ENCODE results near the gene RREB1. TPM values are rescaled to one million over a fixed set of nuclear protein-coding genes. Genes with fewer than 3 reads are reported as not detected.

The RREB1 gene
- total and polyA plus RNA-seq, 12 donors = 8.0 to 79.5 (median 48.7) TPM

DNA sequence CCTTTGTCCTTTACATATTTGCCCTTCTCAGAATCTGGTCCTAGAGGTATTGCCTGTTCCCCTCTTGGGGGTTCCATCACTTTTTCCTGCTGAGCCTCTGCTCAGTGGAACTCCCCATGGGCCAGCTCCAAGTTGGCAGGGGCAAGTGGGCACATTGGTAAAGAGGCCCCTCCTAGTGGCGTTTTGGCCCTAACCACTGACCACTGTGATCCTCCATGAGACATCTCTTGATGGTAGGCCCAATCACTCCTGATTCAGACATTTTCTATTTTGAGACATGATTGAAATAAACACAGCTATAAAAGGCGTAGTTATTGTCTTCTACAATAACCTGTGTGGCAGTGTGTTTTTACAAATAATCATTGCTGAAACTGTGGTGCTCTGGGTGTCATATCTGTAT is 83.0 kb downstream of the RREB1 start:
- H3K9me3 ChIP-seq (replicated peaks in 1 of 3) = no peaks in the 10 kb centered on the region

DNA sequence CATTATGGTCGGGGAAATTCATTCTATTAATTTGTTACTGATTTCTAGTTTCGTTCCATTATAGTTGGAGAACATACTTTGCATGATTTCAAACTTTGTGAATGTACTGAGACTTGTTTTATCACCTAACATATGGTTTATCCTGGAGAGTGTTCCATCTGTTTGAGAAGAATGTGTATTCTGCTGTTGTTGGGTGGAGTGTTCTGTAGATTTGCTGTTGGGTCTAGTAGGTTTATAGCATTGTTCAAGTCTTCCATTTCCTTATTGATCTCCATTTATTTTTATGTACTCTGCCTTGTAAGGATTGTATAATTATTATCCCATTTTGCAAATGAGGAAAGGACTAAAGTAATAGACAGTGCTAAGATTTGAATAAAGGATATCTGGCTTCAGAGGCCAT is 85.4 kb downstream of the RREB1 start:
- H3K4me3 ChIP-seq = no peak overlapping the region
- H3K27me3 ChIP-seq = no peaks in the 10 kb centered on the region
- intact Hi-C loops (cut with DNase I) = no loop called here

More for the DNA sequence above, 83.0 kb downstream of the RREB1 start:
- WGBS, 4 donors = 93 to 97% (median 95%) methylated on average over 2 of the region's 2 CpGs
- peaks cover 0 to 53% of the 10 kb centered on the region in 2 donors for H3K36me3 ChIP-seq (replicated peaks in 1 of 2)
- peaks cover 0 to 10% of the 10 kb centered on the region in 2 donors for H3K4me1 ChIP-seq (replicated peaks in 1 of 2)
- DNase-seq = no peak
- H3K27me3 ChIP-seq = no peaks in the 10 kb centered on the region
- H3K27ac ChIP-seq = no peak overlapping the region
- intact Hi-C loops (cut with DNase I) = no loop called here
- no peak overlapping the region for H3K4me3 ChIP-seq
- no peak for TF ChIP-seq POLR2A (IDR thresholded peaks at IDR 0.05)
- TF ChIP-seq, protein P1, sequence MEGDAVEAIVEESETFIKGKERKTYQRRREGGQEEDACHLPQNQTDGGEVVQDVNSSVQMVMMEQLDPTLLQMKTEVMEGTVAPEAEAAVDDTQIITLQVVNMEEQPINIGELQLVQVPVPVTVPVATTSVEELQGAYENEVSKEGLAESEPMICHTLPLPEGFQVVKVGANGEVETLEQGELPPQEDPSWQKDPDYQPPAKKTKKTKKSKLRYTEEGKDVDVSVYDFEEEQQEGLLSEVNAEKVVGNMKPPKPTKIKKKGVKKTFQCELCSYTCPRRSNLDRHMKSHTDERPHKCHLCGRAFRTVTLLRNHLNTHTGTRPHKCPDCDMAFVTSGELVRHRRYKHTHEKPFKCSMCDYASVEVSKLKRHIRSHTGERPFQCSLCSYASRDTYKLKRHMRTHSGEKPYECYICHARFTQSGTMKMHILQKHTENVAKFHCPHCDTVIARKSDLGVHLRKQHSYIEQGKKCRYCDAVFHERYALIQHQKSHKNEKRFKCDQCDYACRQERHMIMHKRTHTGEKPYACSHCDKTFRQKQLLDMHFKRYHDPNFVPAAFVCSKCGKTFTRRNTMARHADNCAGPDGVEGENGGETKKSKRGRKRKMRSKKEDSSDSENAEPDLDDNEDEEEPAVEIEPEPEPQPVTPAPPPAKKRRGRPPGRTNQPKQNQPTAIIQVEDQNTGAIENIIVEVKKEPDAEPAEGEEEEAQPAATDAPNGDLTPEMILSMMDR (IDR thresholded peaks at IDR 0.05) = no peak

DNA sequence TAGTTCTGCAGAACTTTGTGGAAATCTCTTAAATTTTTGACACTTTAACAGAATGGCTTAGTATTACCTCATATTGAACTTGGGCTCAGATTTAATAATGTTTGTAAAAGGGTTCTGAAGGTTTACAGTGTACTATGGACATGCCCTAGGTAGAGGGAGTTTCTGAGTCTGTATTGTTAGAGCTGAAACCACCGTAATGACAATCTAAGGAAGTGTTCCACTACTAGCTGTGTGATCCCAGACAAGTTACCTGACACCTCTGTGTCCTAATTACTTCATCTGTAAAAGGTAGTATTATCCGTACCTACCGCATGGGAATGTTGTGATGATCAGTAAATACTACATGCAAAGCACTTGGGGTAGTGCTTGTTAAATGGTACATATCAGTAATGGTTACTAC is 86.9 kb downstream of the RREB1 start:
- Histone ChIP-seq H3K27ac (no peak overlapping the region), H3K27me3 (no peaks in the 10 kb centered on the region), H3K4me1 (replicated peaks in 1 of 2) (peaks cover 0 to 17% of the 10 kb centered on the region in 2 donors), H3K4me3 (no peak overlapping the region), H3K9me3 (replicated peaks in 1 of 3) (no peaks in the 10 kb centered on the region), H3K36me3 (replicated peaks in 1 of 2) (peaks cover 0 to 45% of the 10 kb centered on the region in 2 donors)
- intact Hi-C loops (cut with DNase I) = no loop called here
- no peak for DNase-seq
- no peak for TF ChIP-seq POLR2A (IDR thresholded peaks at IDR 0.05)
- TF ChIP-seq, protein P1 (IDR thresholded peaks at IDR 0.05) = no peak
- 92 to 97% (median 95%) methylated on average over 3 of the region's 3 CpGs for WGBS, 4 donors

More for the DNA sequence above, 85.4 kb downstream of the RREB1 start:
- TF ChIP-seq POLR2A (IDR thresholded peaks at IDR 0.05) = no peak
- TF ChIP-seq, protein P1 (IDR thresholded peaks at IDR 0.05) = no peak
- 95 to 99% (median 97%) methylated on average over 2 of the region's 2 CpGs for WGBS, 4 donors
- no peaks in the 10 kb centered on the region for H3K9me3 ChIP-seq (replicated peaks in 1 of 3)
- H3K36me3 ChIP-seq (replicated peaks in 1 of 2) = peaks cover 0 to 56% of the 10 kb centered on the region in 2 donors
- H3K4me1 ChIP-seq (replicated peaks in 1 of 2) = peaks cover 0 to 11% of the 10 kb centered on the region in 2 donors
- no peak overlapping the region for H3K27ac ChIP-seq
- DNase-seq = no peak

DNA sequence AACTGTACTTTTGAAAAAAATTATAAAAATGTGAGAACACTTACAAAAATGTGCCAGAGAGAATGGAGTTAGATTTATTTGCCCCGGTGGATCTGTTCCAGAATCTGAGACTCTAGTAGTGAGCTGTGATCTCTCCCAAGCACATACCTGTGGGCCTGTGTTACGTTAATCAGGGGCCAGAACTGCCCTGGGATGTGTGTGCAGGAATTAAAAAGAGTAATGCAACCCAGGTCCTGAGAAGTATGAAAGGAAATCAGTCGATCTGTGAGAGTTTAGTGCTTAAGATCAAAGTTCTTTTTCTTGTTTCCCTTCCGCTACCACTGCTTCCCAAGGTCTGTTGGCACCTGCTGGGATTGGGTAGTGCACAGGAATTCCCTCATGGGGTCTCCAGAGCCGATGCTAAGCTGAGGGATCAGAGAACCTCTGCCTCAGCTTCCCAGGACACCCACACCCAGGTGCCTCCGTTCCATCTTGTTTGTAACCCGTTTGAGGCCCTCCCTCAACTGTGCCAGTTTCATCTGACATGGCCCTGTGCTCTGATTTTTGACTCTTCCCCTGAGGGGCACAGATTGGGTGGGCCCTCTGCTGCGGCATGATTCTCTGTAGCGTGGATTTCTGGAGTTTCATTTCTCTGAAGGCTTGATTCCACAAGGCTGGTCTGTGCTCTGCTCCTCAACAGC is 87.7 kb downstream of the RREB1 start:
- Histone ChIP-seq H3K27ac (peak overlapping the region in 2 of 5 donors; percentile 3 to 8), H3K27me3 (no peaks in the 10 kb centered on the region), H3K4me3 (no peak overlapping the region), H3K36me3 (replicated peaks in 1 of 2) (peaks cover 0 to 38% of the 10 kb centered on the region in 2 donors), H3K4me1 (replicated peaks in 1 of 2) (peaks cover 0 to 17% of the 10 kb centered on the region in 2 donors), H3K9me3 (replicated peaks in 1 of 3) (no peaks in the 10 kb centered on the region)
- no peak for DNase-seq
- intact Hi-C loops (cut with DNase I) = no loop called here
- TF ChIP-seq POLR2A (IDR thresholded peaks at IDR 0.05) = no peak
- TF ChIP-seq, protein P1 (IDR thresholded peaks at IDR 0.05) = no peak
- WGBS, 4 donors = 71 to 86% (median 78%) methylated on average over 9 of the region's 9 CpGs

All from adrenal gland (tissue), 12 donors.